ENCODE measurements around the gene CPSF6.
"Not testable (repeated sequence)": the region's sequence is repeated elsewhere in the genome, so short reads cannot be mapped to it uniquely, and the experiment has no call there.

The CPSF6 gene

GRCh38 chr12:69258655-69259054, 19.3 kb downstream of the CPSF6 start:
- no peak for DNase-seq (ENCODE audit: low read depth, low spot score)
- in situ Hi-C loops (cut with HindIII; ENCODE audit: low sequenced_read_pairs), result no loop called here
- no peak overlapping the region for H3K4me3 ChIP-seq (ENCODE audit: low read depth, low read length)
- TF ChIP-seq CTCF (IDR thresholded peaks at IDR 0.05; ENCODE audit: low read depth, low read length), result no peak

- in situ Hi-C loops (cut with HindIII; ENCODE audit: low sequenced_read_pairs), result no loop called here
- TF ChIP-seq CTCF (IDR thresholded peaks at IDR 0.05; ENCODE audit: low read depth, low read length), result no peak
- H3K4me3 ChIP-seq (ENCODE audit: low read depth, low read length), result no peak overlapping the region
- no peak for DNase-seq (ENCODE audit: low read depth, low spot score)
These were observed 23.1 kb downstream of the CPSF6 start for GRCh38 chr12:69262264-69262974.

DNA sequence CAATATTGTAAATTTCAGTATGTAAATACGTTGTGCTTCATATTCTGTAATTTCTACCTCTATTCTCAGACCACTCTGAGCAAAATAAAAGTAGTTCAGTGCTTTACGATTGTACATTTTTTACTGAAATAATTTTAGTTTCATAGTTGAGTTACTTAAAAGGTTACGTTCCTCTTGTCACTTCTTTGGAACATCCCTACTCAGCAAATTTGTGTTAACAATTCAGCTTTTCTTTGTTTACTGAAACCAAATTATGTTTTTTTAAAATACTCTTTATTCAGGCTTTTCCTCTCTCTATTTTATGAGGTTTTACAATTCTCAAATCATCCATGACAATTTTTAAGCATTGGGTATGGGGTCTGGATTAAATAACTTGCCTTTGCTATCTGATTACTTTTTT, 25.8 kb downstream of the CPSF6 start:
- DNase-seq (ENCODE audit: low read depth, low spot score), result no peak
- in situ Hi-C loops (cut with HindIII; ENCODE audit: low sequenced_read_pairs), result no loop called here
- no peak overlapping the region for H3K4me3 ChIP-seq (ENCODE audit: low read depth, low read length)
- TF ChIP-seq CTCF (IDR thresholded peaks at IDR 0.05; ENCODE audit: low read depth, low read length), result no peak

- in situ Hi-C loops (cut with HindIII; ENCODE audit: low sequenced_read_pairs); H3K4me3 ChIP-seq (ENCODE audit: low read depth, low read length); DNase-seq (ENCODE audit: low read depth, low spot score): not testable (repeated sequence)
These were observed 26.3 kb downstream of the CPSF6 start for GRCh38 chr12:69265633-69266032.

DNA sequence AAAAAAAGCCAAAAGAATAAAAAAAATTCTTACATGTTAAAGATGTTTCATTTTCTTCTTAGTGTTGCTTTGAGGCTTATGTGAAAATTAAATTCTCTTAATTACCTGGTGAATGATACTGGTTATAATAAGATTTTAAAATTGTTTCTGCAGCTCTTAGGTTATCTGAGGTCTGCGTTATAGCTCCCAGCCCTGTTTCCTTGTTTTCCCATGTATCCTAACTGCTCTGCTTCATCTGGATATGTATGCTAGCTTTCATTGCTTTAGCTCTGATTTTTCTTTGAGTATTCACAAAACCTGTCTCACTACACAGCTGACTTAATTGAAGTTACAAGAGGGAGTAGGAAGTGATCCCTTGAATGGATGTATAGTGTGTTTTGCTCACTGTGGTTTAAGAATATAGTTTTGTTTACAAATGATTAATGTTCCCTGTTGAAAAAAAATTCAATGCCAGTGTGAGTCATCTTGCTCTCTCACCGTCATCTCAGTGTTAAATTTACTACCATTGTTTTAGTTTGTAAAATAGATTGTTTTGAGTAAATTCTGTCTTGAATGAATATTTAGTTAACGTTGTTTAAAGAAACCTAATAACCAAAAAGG, 26.8 kb downstream of the CPSF6 start:
- no peak overlapping the region for H3K4me3 ChIP-seq (ENCODE audit: low read depth, low read length)
- peak; percentile 51 for DNase-seq (ENCODE audit: low read depth, low spot score)
- in situ Hi-C loops (cut with HindIII; ENCODE audit: low sequenced_read_pairs), result no loop called here
- no peak for TF ChIP-seq CTCF (IDR thresholded peaks at IDR 0.05; ENCODE audit: low read depth, low read length)

DNA sequence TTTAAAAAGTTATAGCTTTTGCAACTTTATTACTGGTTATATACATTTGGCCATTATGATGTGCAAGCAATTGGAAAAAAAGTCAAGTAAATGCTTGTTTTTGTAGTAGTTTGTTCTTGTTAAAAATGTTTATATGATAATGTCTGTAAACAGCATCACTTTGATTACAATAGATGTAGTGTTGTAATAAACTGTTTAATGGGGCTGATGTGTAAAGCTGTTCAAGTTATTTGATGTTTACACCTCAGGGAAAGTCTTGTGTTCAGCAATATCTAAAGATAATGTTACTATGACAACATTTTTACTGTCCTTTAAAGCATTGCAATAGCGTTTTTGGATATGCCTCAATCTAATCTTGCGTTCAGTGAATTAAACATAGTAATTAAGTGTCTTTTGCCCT, 30.4 kb downstream of the CPSF6 start:
- in situ Hi-C loops (cut with HindIII; ENCODE audit: low sequenced_read_pairs), result no loop called here
- H3K4me3 ChIP-seq (ENCODE audit: low read depth, low read length), result no peak overlapping the region
- no peak for DNase-seq (ENCODE audit: low read depth, low spot score)
- TF ChIP-seq CTCF (IDR thresholded peaks at IDR 0.05; ENCODE audit: low read depth, low read length), result no peak

DNA sequence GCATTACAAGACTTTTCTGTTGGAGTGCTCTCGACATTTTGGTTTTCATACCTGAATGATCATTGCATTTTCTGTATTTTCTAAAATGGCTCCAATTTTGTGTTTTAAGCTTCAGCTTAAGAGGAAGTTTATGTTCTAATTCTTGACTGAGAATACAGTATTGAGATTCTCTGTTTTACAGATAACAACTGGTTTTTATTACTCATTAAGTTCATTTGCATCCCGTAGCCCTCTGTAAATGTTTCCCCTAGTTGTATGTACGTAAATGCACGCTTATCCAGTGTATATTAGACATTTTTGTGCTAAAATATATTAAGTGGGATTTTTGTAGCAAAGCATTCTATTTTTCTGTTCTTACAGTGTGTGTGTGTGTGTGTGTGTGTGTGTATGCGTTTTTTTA, 33.1 kb downstream of the CPSF6 start:
- in situ Hi-C loops (cut with HindIII; ENCODE audit: low sequenced_read_pairs), result no loop called here
- no peak for TF ChIP-seq CTCF (IDR thresholded peaks at IDR 0.05; ENCODE audit: low read depth, low read length)
- peak; percentile 15 for DNase-seq (ENCODE audit: low read depth, low spot score)
- no peak overlapping the region for H3K4me3 ChIP-seq (ENCODE audit: low read depth, low read length)

All from astrocyte of the spinal cord (primary cell).